Measurements from ENCODE around the gene WRAP73. TPM values are rescaled to one million over a fixed set of nuclear protein-coding genes. Genes with fewer than 3 reads are reported as not detected.

WRAP73 gene
- total RNA-seq, 1 experiment from 2014 or later: 51.4 TPM

GRCh38 chr1:3598522-3599285 lies 51.2 kb downstream of the WRAP73 start:
- RAD21 ChIA-PET (ENCODE audit: low non-redundant PET in 1 of 2, low total read pairs in 2 of 2, uncharacterized antibody in 2 of 2, unreplicated experiment in 2 of 2): no interaction called here
- no peaks in the 10 kb centered on the region for H3K27me3 ChIP-seq (ENCODE audit: insufficient read depth, low read length)

More at GRCh38 chr1:3598522-3599285, 51.2 kb downstream of the WRAP73 start:
- no peaks in the 10 kb centered on the region for H3K79me2 ChIP-seq (ENCODE audit: insufficient read depth, low read length)
- H3K4me1 ChIP-seq (ENCODE audit: control insufficient read depth in 1 of 2, insufficient read depth in 2 of 2, low read length in 2 of 2): no peaks in the 10 kb centered on the region
- TF ChIP-seq ZFX (IDR thresholded peaks at IDR 0.05) (no peak), SP1 (IDR thresholded peaks at IDR 0.05; ENCODE audit: low read depth) (no peak), YY1 (IDR thresholded peaks at IDR 0.05; ENCODE audit: extremely low read depth, insufficient replicate concordance, low read depth, low read length) (no peak), ELF1 (IDR thresholded peaks at IDR 0.05; ENCODE audit: borderline replicate concordance, low read depth) (no peak), FOSL1 (IDR thresholded peaks at IDR 0.05; ENCODE audit: low read depth) (no peak), ZBTB33 (IDR thresholded peaks at IDR 0.05; ENCODE audit: extremely low read depth, insufficient replicate concordance, low read length) (no peak), JUND (IDR thresholded peaks at IDR 0.05) (no peak), EZH2 (IDR thresholded peaks at IDR 0.05) (no peak), EZH2phosphoT487 (IDR thresholded peaks at IDR 0.05; ENCODE audit: borderline replicate concordance) (no peak), TCF7L2 (IDR thresholded peaks at IDR 0.05; ENCODE audit: borderline replicate concordance, extremely low read depth, insufficient read depth, insufficient read length) (no peak)
- no peak overlapping the region for H2AFZ ChIP-seq (ENCODE audit: low read depth, low read length, poor library complexity, severe bottlenecking)
- H3K9me2 ChIP-seq (ENCODE audit: insufficient read depth): no peaks in the 10 kb centered on the region
- H3K36me3 ChIP-seq (ENCODE audit: control insufficient read depth in 1 of 2, insufficient read depth in 2 of 2, low read length in 2 of 2): no peaks in the 10 kb centered on the region
- no peak overlapping the region for H3K4me3 ChIP-seq (replicated peaks in 1 of 2; ENCODE audit: low read depth in 1 of 2, low read length in 2 of 2)
- intact Hi-C loops (cut with micrococcal nuclease): no loop called here
- H3K27ac ChIP-seq (ENCODE audit: low read depth, low read length): no peak overlapping the region
- no peak overlapping the region for H3K9ac ChIP-seq (ENCODE audit: low read length)
- no peak overlapping the region for H3K4me2 ChIP-seq (ENCODE audit: low read length)
- ChIA-PET CTCF (interaction anchor here (1.2 kb wide), 1 partner anchor 20 kb away, joined by 3 read pairs; no protein-coding TSS in a partner anchor), POLR2A (no interaction called here)
- no peaks in the 10 kb centered on the region for H4K20me1 ChIP-seq (ENCODE audit: insufficient read depth)
- DNase-seq (ENCODE audit: low read depth, low spot score) (no peak), ATAC-seq (no peak)
- BruUV-seq (replicated peaks): no TSS peak
- no peaks in the 10 kb centered on the region for H3K9me3 ChIP-seq (ENCODE audit: control insufficient read depth in 1 of 2, insufficient read depth in 1 of 2, low read depth in 1 of 2, low read length in 2 of 2)
